OCI-LY7 (cell line): Measurements from ENCODE around the gene USP32. TPM values are rescaled to one million over a fixed set of nuclear protein-coding genes. Genes with fewer than 3 reads are reported as not detected.

Source experiments
- BruUV-seq: library from RNA; stranded (reverse); fragments of 400-500 nt; replicated peaks from 2 replicates; lab custom pipeline; 2021; lab: Mats Ljungman, UMichigan
- CTCF ChIA-PET: fragments of 300-600 bp; sonication (Branson Sonifier 250); formaldehyde crosslinking; loops from one replicate; lab custom pipeline; 2022; ENCODE audit warnings: antibody characterized with exemption; ENCODE audit not compliant: unreplicated experiment; lab: Charles Lee
- POLR2A ChIA-PET: fragments of 300-600 bp; sonication (Branson Sonifier 250); formaldehyde crosslinking; loops from one replicate; lab custom pipeline; 2022; ENCODE audit warnings: antibody characterized with exemption; lab: Charles Lee
- DNase-seq: peaks from one replicate; pipeline ENCODE4 v3.0.0-alpha.2; 2015; ENCODE audit warnings: low spot score
- H2AFZ ChIP-seq: fragments of 200-600 bp; sonication (generic), shearing (Covaris generic); 2 replicates; pipeline ENCODE4 v1.6.1; 2014; ENCODE audit warnings: mild to moderate bottlenecking, antibody characterized with exemption, low read length, moderate library complexity
- H3K27ac ChIP-seq: fragments of 200-600 bp; sonication (generic); 2 replicates; pipeline ENCODE4 v1.5.1; 2014; ENCODE audit warnings: mixed run types, low read depth, mild to moderate bottlenecking, moderate library complexity, low read length, inconsistent platforms; ENCODE audit not compliant: poor library complexity, severe bottlenecking
- H3K36me3 ChIP-seq: fragments of 200-600 bp; sonication (generic); 2 replicates; pipeline ENCODE4 v1.6.1; 2014; ENCODE audit warnings: mild to moderate bottlenecking, antibody characterized with exemption, low read length, moderate library complexity, mixed read lengths; ENCODE audit not compliant: insufficient read depth
- H3K4me1 ChIP-seq: fragments of 200-600 bp; sonication (generic); 2 replicates; pipeline ENCODE4 v1.5.1; 2014; ENCODE audit warnings: mild to moderate bottlenecking, low read length; ENCODE audit not compliant: insufficient read depth, poor library complexity, severe bottlenecking
- H3K4me2 ChIP-seq: fragments of 200-600 bp; sonication (generic); 2 replicates; pipeline ENCODE4 v1.6.1; 2014; ENCODE audit warnings: mild to moderate bottlenecking, low read length
- H3K4me3 ChIP-seq: fragments of 200-600 bp; sonication (generic); 2 replicates; pipeline ENCODE4 v1.5.1; 2014; ENCODE audit warnings: mild to moderate bottlenecking, low read depth, low read length; ENCODE audit not compliant: poor library complexity, severe bottlenecking
- H3K79me2 ChIP-seq: fragments of 200-600 bp; sonication (generic); 2 replicates; pipeline ENCODE4 v1.6.1; 2016; ENCODE audit warnings: low read depth, mild to moderate bottlenecking, low read length, moderate library complexity, mixed read lengths; ENCODE audit not compliant: insufficient read depth
- H3K9me2 ChIP-seq: fragments of 200-600 bp; sonication (generic); 2 replicates; pipeline ENCODE4 v1.6.1; 2016; ENCODE audit warnings: mild to moderate bottlenecking, low read length, mixed read lengths; ENCODE audit not compliant: insufficient read depth
- H3K9me3 ChIP-seq: fragments of 200-600 bp; sonication (generic); 2 replicates; pipeline ENCODE4 v1.6.1; 2014; ENCODE audit warnings: mild to moderate bottlenecking, mixed run types, low read length, mixed read lengths
- H4K20me1 ChIP-seq: fragments of 200-600 bp; sonication (generic); 2 replicates; pipeline ENCODE4 v1.6.1; 2014; ENCODE audit warnings: mild to moderate bottlenecking, antibody characterized with exemption, low read length, moderate library complexity, mixed read lengths; ENCODE audit not compliant: insufficient read depth
- CTCF ChIP-seq: fragments of 200-600 bp; sonication (generic); conservative IDR thresholded peaks from 2 replicates; pipeline ENCODE4 v1.5.1; 2014; ENCODE audit warnings: mild to moderate bottlenecking, antibody characterized with exemption, low read length, moderate library complexity, mixed read lengths
- EZH2phosphoT487 ChIP-seq: fragments of 200-600 bp; sonication (generic); IDR thresholded peaks from 2 replicates; pipeline ENCODE4 v1.6.1; 2018; ENCODE audit warnings: low read depth, borderline replicate concordance, mild to moderate bottlenecking, mixed run types, antibody characterized with exemption, low read length, moderate library complexity, mixed read lengths
- intact Hi-C: fragments of 100-400 bp; cut with micrococcal nuclease; formaldehyde crosslinking; loops from one replicate; pipeline ENCODE4 v1.10.0; 2022; ENCODE audit not compliant: unreplicated experiment
- total RNA-seq, 2 experiments: library from RNA; depleted of rRNA in 1 of 2; stranded (reverse); fragments of >200 nt in 1 of 2; shearing (Covaris generic) in 1 of 2; gene quantifications; 2 replicates each; pipeline ENCODE4 v1.2.3, GENCODE V29; 2014 to 2022

USP32 gene
- total RNA-seq, 2 experiments from 2014 or later, result 16.9 to 28.0 TPM

GRCh38 chr17:60247836-60248461 is 144.0 kb downstream of the USP32 start:
- Histone ChIP-seq H3K9me2 (no peaks in the 10 kb centered on the region), H3K79me2 (no peaks in the 10 kb centered on the region), H2AFZ (no peak overlapping the region), H4K20me1 (no peaks in the 10 kb centered on the region), H3K4me2 (no peak overlapping the region), H3K4me3 (no peak overlapping the region), H3K36me3 (peaks cover 14% of the 10 kb centered on the region), H3K4me1 (no peaks in the 10 kb centered on the region), H3K27ac (no peak overlapping the region), H3K9me3 (0 out of 2 replicates have a peak, but pooled peaks cover 10% of the 10 kb centered on the region)
- DNase-seq, result no peak
- POLR2A ChIA-PET, result interaction anchor here (0.7 kb wide), 1 partner anchor 91 kb away, joined by 5 read pairs; no protein-coding TSS in a partner anchor
- CTCF ChIA-PET, result no interaction called here
- BruUV-seq, result no TSS peak
- intact Hi-C loops, result no loop called here
- no peak for TF ChIP-seq EZH2phosphoT487
- TF ChIP-seq CTCF, result no peak

DNA sequence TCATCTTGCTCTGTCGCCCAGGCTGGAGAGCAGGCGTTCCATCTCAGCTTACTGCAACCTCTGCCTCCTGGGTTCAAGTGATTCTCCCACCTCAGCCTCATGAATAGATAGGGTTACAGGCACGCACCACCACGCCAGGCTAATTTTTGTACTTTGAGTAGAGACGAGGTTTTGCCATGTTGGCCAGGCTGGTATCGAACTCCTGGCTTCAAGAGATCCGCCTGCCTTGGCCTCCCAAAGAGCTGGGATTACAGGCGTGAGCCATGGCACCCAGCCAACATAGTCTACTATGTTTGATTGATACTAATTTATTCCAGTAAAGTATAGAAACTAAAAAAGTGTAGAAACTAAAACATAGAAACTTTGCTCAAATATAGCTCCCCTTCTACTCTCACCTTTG is 147.3 kb downstream of the USP32 start:
- no peaks in the 10 kb centered on the region for H3K4me1 ChIP-seq
- BruUV-seq, result no TSS peak
- POLR2A ChIA-PET, result interaction anchor here (0.6 kb wide), 1 partner anchor 1521 kb away, joined by 5 read pairs; no protein-coding TSS in a partner anchor

More for the DNA sequence above, 147.3 kb downstream of the USP32 start:
- Histone ChIP-seq H3K27ac (no peak overlapping the region), H3K9me3 (0 out of 2 replicates have a peak, but pooled peaks cover 10% of the 10 kb centered on the region), H3K36me3 (peaks cover 13% of the 10 kb centered on the region), H3K4me3 (no peak overlapping the region), H2AFZ (no peak overlapping the region), H3K79me2 (no peaks in the 10 kb centered on the region), H3K9me2 (no peaks in the 10 kb centered on the region), H3K4me2 (no peak overlapping the region), H4K20me1 (no peaks in the 10 kb centered on the region)
- CTCF ChIA-PET, result no interaction called here
- intact Hi-C loops, result no loop called here
- TF ChIP-seq EZH2phosphoT487 (no peak), CTCF (no peak)
- DNase-seq, result no peak
